ENCODE measurements around the gene ICA1L.

ICA1L gene

DNA sequence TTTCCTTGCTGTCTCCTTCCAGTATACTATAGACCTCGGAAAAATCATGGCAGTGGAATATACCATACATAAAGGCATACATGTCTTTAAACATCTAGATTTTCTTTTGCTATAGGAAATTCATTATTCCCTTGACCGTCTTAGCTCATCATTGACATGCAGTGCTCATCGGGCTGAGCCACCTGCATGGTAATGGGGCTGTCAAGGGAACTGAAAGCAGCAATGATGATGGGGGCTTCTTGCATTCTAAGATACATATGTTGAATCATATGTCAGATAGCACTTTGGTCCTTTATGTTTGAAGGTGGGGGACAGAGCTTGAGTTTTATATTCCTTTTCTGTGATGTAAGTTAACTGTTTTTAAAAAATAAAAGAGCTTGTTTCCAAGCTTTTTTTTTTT is 106.6 kb downstream of the ICA1L start:
- H3K9me3 ChIP-seq (ENCODE audit: control insufficient read depth in 2 of 2, low read length in 2 of 2) = no peaks in the 10 kb centered on the region
- H3K4me1 ChIP-seq (ENCODE audit: control insufficient read depth in 2 of 2, insufficient read depth in 2 of 2, low read length in 2 of 2) = no peaks in the 10 kb centered on the region
- H3K36me3 ChIP-seq (ENCODE audit: control insufficient read depth in 2 of 2, insufficient read depth in 2 of 2, low read length in 2 of 2) = peaks cover 20 to 21% of the 10 kb centered on the region in 2 donors
- H3K9ac ChIP-seq (ENCODE audit: low read depth in 1 of 2, low read length in 2 of 2) = no peak overlapping the region
- H3K27me3 ChIP-seq (ENCODE audit: control insufficient read depth in 2 of 2, insufficient read depth in 2 of 2, low read length in 2 of 2) = no peaks in the 10 kb centered on the region
- no peak overlapping the region for H3K4me3 ChIP-seq (ENCODE audit: low read length in 2 of 2)
- H3K27ac ChIP-seq (ENCODE audit: low read depth in 2 of 2, low read length in 2 of 2) = no peak overlapping the region

DNA sequence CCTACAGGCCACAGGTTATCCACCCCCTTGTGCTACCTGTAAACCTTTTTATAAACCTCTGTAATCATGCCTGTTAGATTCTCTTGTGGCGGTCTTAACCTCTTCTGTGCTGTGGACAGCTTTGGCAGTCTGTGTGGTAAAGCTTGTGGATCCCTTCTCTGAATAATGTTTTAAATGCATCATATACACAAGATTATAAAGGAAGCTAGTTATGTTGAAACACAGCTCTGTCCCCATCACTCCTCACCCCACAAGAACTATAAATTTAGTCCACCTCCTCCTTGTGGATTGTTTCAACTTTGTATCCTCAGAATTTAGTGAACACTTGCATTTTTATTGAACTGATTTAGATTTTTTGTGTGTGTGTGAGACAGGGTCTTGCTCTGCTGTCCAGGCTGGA is 107.7 kb downstream of the ICA1L start:
- Histone ChIP-seq H3K9me3 (ENCODE audit: control insufficient read depth in 2 of 2, low read length in 2 of 2) (no peaks in the 10 kb centered on the region), H3K4me1 (ENCODE audit: control insufficient read depth in 2 of 2, insufficient read depth in 2 of 2, low read length in 2 of 2) (no peaks in the 10 kb centered on the region), H3K27ac (ENCODE audit: low read depth in 2 of 2, low read length in 2 of 2) (no peak overlapping the region), H3K36me3 (ENCODE audit: control insufficient read depth in 2 of 2, insufficient read depth in 2 of 2, low read length in 2 of 2) (peaks cover 23 to 28% of the 10 kb centered on the region in 2 donors), H3K27me3 (ENCODE audit: control insufficient read depth in 2 of 2, insufficient read depth in 2 of 2, low read length in 2 of 2) (no peaks in the 10 kb centered on the region), H3K9ac (ENCODE audit: low read depth in 1 of 2, low read length in 2 of 2) (no peak overlapping the region), H3K4me3 (ENCODE audit: low read length in 2 of 2) (no peak overlapping the region)

DNA sequence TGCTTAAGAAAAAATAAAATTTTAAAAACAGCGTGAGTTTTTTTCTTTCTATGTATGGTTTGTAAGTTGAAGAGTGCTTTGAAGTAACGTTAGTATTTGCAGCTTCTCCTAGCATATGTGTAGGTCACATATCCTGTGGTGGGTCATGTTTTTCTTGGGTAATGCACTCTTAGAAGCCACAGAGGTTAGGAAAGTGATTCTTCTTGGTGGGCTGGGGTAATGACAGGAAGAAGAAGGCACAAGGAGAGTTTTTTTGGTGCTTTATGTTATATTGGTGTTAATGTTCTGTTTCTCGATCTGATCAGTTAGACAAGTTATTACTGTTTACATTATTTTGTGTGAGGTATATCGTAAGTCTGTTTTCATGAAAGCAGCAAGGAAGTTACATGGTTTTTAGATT is 109.0 kb downstream of the ICA1L start:
- no peaks in the 10 kb centered on the region for H3K4me1 ChIP-seq (ENCODE audit: control insufficient read depth in 2 of 2, insufficient read depth in 2 of 2, low read length in 2 of 2)
- H3K27ac ChIP-seq (ENCODE audit: low read depth in 2 of 2, low read length in 2 of 2) = no peak overlapping the region
- H3K36me3 ChIP-seq (ENCODE audit: control insufficient read depth in 2 of 2, insufficient read depth in 2 of 2, low read length in 2 of 2) = peaks cover 24 to 34% of the 10 kb centered on the region in 2 donors
- H3K4me3 ChIP-seq (ENCODE audit: low read length in 2 of 2) = no peak overlapping the region
- H3K9ac ChIP-seq (ENCODE audit: low read depth in 1 of 2, low read length in 2 of 2) = no peak overlapping the region
- H3K27me3 ChIP-seq (ENCODE audit: control insufficient read depth in 2 of 2, insufficient read depth in 2 of 2, low read length in 2 of 2) = no peaks in the 10 kb centered on the region
- no peaks in the 10 kb centered on the region for H3K9me3 ChIP-seq (ENCODE audit: control insufficient read depth in 2 of 2, low read length in 2 of 2)

DNA sequence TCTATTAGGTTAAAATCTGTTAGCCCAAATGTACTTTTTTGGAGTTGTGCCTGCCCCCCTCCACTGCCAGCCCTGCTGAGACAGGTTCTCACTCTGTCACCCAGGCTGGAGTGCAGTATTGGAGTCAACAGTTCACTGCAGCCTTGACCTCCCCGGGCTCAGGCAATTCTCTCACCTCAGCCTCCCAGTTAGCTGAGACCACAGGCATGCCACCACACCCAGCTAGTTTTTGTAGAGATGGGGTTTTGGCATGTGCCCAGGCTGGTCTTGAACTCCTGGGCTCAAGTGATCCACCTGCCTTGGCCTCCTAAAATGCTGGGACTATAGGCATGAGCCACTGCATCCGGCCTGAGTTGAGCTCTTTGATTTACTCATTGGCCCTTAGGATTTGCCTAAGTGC is 110.7 kb downstream of the ICA1L start:
- H3K27ac ChIP-seq (ENCODE audit: low read depth in 2 of 2, low read length in 2 of 2) = no peak overlapping the region
- H3K9me3 ChIP-seq (ENCODE audit: control insufficient read depth in 2 of 2, low read length in 2 of 2) = no peaks in the 10 kb centered on the region
- peaks cover 0 to 5% of the 10 kb centered on the region in 2 donors for H3K4me1 ChIP-seq (ENCODE audit: control insufficient read depth in 2 of 2, insufficient read depth in 2 of 2, low read length in 2 of 2)
- peaks cover 28 to 38% of the 10 kb centered on the region in 2 donors for H3K36me3 ChIP-seq (ENCODE audit: control insufficient read depth in 2 of 2, insufficient read depth in 2 of 2, low read length in 2 of 2)
- no peak overlapping the region for H3K4me3 ChIP-seq (ENCODE audit: low read length in 2 of 2)
- no peak overlapping the region for H3K9ac ChIP-seq (ENCODE audit: low read depth in 1 of 2, low read length in 2 of 2)
- no peaks in the 10 kb centered on the region for H3K27me3 ChIP-seq (ENCODE audit: control insufficient read depth in 2 of 2, insufficient read depth in 2 of 2, low read length in 2 of 2)

DNA sequence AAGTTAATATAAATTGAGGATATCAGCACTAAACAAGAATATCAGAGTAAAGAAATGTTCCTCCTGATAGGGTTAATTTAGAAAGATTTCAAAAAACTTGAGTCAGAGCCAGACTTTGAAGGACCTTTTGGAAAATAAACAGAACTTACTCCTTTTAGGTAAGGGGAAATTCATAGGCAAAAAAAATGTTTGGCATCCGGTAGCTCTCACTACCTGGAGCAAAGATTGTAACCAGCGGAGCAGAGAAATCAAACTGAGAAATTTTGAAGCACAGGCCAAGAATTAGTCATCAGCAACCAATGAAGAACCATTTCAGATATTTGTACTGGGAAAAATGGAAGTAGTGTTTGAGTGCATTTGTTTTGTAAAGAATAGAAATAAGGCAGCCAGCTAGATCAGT is 113.0 kb downstream of the ICA1L start:
- Histone ChIP-seq H3K4me1 (ENCODE audit: control insufficient read depth in 2 of 2, insufficient read depth in 2 of 2, low read length in 2 of 2) (peaks cover 0 to 5% of the 10 kb centered on the region in 2 donors), H3K36me3 (ENCODE audit: control insufficient read depth in 2 of 2, insufficient read depth in 2 of 2, low read length in 2 of 2) (peaks cover 15 to 32% of the 10 kb centered on the region in 2 donors), H3K9me3 (ENCODE audit: control insufficient read depth in 2 of 2, low read length in 2 of 2) (no peaks in the 10 kb centered on the region), H3K4me3 (ENCODE audit: low read length in 2 of 2) (no peak overlapping the region), H3K9ac (ENCODE audit: low read depth in 1 of 2, low read length in 2 of 2) (no peak overlapping the region), H3K27me3 (ENCODE audit: control insufficient read depth in 2 of 2, insufficient read depth in 2 of 2, low read length in 2 of 2) (no peaks in the 10 kb centered on the region), H3K27ac (ENCODE audit: low read depth in 2 of 2, low read length in 2 of 2) (no peak overlapping the region)

DNA sequence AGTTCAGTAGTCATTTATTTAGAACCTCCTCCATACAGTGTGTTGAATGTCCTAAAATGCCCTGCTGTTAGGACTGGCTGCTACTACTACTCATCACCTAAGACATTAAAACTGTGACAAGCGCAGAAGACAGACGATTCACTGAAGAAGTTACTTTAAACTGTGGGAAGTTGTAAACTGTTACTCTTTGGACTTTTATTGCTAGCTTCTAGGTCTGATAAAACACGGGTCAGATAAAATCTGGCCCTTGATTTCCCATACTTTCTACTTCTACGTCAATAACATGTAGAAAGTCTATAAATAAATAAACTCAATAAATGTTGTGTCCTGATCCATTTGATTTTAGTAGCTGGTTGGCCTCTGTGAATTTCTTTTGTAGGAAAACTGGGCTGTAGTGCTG is 113.4 kb downstream of the ICA1L start:
- Histone ChIP-seq H3K36me3 (ENCODE audit: control insufficient read depth in 2 of 2, insufficient read depth in 2 of 2, low read length in 2 of 2) (peaks cover 14 to 32% of the 10 kb centered on the region in 2 donors), H3K4me3 (ENCODE audit: low read length in 2 of 2) (no peak overlapping the region), H3K9me3 (ENCODE audit: control insufficient read depth in 2 of 2, low read length in 2 of 2) (no peaks in the 10 kb centered on the region), H3K27me3 (ENCODE audit: control insufficient read depth in 2 of 2, insufficient read depth in 2 of 2, low read length in 2 of 2) (no peaks in the 10 kb centered on the region), H3K9ac (ENCODE audit: low read depth in 1 of 2, low read length in 2 of 2) (no peak overlapping the region), H3K4me1 (ENCODE audit: control insufficient read depth in 2 of 2, insufficient read depth in 2 of 2, low read length in 2 of 2) (peaks cover 0 to 5% of the 10 kb centered on the region in 2 donors), H3K27ac (ENCODE audit: low read depth in 2 of 2, low read length in 2 of 2) (no peak overlapping the region)

DNA sequence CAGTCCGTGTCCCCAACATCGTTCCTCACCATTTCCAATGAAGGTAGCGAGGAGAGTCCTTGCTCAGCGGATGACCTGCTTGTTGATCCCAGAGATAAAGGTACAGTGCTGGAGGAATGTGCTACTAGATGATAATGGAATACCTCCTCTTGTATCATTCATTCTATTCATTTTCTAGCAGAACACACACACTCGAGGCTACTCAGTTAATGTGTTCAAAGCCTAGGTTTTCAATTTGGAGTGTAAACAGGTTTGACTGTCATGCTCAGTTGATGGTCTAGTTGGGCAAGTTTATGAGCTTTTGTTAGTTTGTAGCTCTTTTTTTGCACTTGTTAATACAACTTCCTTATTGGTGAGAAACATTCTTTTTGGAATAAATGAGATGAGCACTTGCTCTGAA is 114.2 kb downstream of the ICA1L start:
- no peak overlapping the region for H3K4me3 ChIP-seq (ENCODE audit: low read length in 2 of 2)
- no peak overlapping the region for H3K9ac ChIP-seq (ENCODE audit: low read depth in 1 of 2, low read length in 2 of 2)
- no peaks in the 10 kb centered on the region for H3K9me3 ChIP-seq (ENCODE audit: control insufficient read depth in 2 of 2, low read length in 2 of 2)
- peaks cover 0 to 5% of the 10 kb centered on the region in 2 donors for H3K4me1 ChIP-seq (ENCODE audit: control insufficient read depth in 2 of 2, insufficient read depth in 2 of 2, low read length in 2 of 2)
- no peaks in the 10 kb centered on the region for H3K27me3 ChIP-seq (ENCODE audit: control insufficient read depth in 2 of 2, insufficient read depth in 2 of 2, low read length in 2 of 2)
- no peak overlapping the region for H3K27ac ChIP-seq (ENCODE audit: low read depth in 2 of 2, low read length in 2 of 2)
- H3K36me3 ChIP-seq (ENCODE audit: control insufficient read depth in 2 of 2, insufficient read depth in 2 of 2, low read length in 2 of 2) = peaks cover 14 to 30% of the 10 kb centered on the region in 2 donors

DNA sequence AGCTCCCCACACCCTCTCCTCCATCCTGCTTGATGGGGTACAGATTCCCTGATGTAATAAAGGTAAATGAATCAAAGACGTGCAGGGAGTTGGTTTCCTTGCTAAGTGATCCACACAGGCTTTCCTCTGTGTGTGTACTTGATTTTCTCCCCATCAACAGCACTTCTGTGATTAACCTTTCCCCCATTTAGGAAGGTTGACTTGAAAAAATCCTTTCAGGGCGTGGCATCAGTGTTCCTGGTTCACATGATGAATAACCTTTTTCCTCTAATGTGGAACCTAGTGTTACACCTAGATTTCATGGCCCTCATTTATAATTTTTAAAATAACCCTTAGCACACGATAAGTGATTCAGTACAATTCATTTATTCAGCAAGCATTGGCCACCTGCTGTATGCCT is 115.0 kb downstream of the ICA1L start:
- Histone ChIP-seq H3K4me3 (ENCODE audit: low read length in 2 of 2) (no peak overlapping the region), H3K27me3 (ENCODE audit: control insufficient read depth in 2 of 2, insufficient read depth in 2 of 2, low read length in 2 of 2) (no peaks in the 10 kb centered on the region), H3K36me3 (ENCODE audit: control insufficient read depth in 2 of 2, insufficient read depth in 2 of 2, low read length in 2 of 2) (peaks cover 14 to 25% of the 10 kb centered on the region in 2 donors)

DNA sequence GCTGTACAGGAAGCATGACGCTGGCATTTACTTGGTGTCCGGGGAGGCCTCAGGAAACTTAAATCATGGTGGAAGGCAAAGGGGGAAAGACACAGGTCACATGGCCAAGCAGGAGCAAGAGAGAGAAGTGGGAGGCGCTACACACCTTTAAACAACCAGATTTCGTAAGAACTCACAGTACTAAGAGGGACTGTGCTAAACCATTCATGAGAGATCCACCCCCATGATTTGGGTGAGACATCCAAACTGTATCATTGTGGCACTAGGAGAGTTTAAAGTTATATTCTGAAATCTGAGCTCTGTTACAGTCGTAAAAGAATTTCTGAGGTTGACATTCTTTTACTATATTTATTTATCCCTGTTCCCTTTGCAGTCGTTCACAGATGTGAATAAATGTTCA is 116.6 kb downstream of the ICA1L start:
- Histone ChIP-seq H3K27me3 (ENCODE audit: control insufficient read depth in 2 of 2, insufficient read depth in 2 of 2, low read length in 2 of 2) (no peaks in the 10 kb centered on the region), H3K9me3 (ENCODE audit: control insufficient read depth in 2 of 2, low read length in 2 of 2) (no peaks in the 10 kb centered on the region), H3K9ac (ENCODE audit: low read depth in 1 of 2, low read length in 2 of 2) (no peak overlapping the region), H3K4me1 (ENCODE audit: control insufficient read depth in 2 of 2, insufficient read depth in 2 of 2, low read length in 2 of 2) (peaks cover 0 to 5% of the 10 kb centered on the region in 2 donors), H3K27ac (ENCODE audit: low read depth in 2 of 2, low read length in 2 of 2) (no peak overlapping the region), H3K36me3 (ENCODE audit: control insufficient read depth in 2 of 2, insufficient read depth in 2 of 2, low read length in 2 of 2) (peaks cover 8 to 17% of the 10 kb centered on the region in 2 donors), H3K4me3 (ENCODE audit: low read length in 2 of 2) (no peak overlapping the region)

More for the DNA sequence above, 115.0 kb downstream of the ICA1L start:
- no peaks in the 10 kb centered on the region for H3K9me3 ChIP-seq (ENCODE audit: control insufficient read depth in 2 of 2, low read length in 2 of 2)
- no peak overlapping the region for H3K27ac ChIP-seq (ENCODE audit: low read depth in 2 of 2, low read length in 2 of 2)
- peaks cover 0 to 5% of the 10 kb centered on the region in 2 donors for H3K4me1 ChIP-seq (ENCODE audit: control insufficient read depth in 2 of 2, insufficient read depth in 2 of 2, low read length in 2 of 2)
- no peak overlapping the region for H3K9ac ChIP-seq (ENCODE audit: low read depth in 1 of 2, low read length in 2 of 2)

DNA sequence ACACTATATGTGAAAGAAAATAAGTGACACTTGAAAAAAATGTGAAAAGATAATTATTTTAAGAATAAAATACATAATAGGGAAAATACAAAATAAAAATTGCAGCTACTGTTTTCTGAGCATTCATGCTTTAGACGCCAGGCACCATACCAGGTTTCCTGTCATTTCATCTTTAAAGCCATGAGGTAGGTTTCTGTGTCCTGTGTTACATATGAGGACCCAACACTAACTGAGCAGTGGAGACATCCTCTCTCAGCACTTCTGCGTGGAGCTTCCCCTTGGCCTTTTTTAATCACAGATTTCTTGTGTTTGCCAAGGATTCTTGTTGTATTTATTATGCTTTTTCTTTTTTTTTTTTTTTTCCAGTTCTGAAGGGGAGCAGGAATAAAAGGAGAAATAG is 119.5 kb downstream of the ICA1L start:
- H3K4me3 ChIP-seq (ENCODE audit: low read length in 2 of 2) = no peak overlapping the region
- no peak overlapping the region for H3K27ac ChIP-seq (ENCODE audit: low read depth in 2 of 2, low read length in 2 of 2)
- H3K36me3 ChIP-seq (ENCODE audit: control insufficient read depth in 2 of 2, insufficient read depth in 2 of 2, low read length in 2 of 2) = peaks cover 0 to under 1% of the 10 kb centered on the region in 2 donors
- no peaks in the 10 kb centered on the region for H3K9me3 ChIP-seq (ENCODE audit: control insufficient read depth in 2 of 2, low read length in 2 of 2)
- peaks cover 0 to 2% of the 10 kb centered on the region in 2 donors for H3K4me1 ChIP-seq (ENCODE audit: control insufficient read depth in 2 of 2, insufficient read depth in 2 of 2, low read length in 2 of 2)
- no peak overlapping the region for H3K9ac ChIP-seq (ENCODE audit: low read depth in 1 of 2, low read length in 2 of 2)
- no peaks in the 10 kb centered on the region for H3K27me3 ChIP-seq (ENCODE audit: control insufficient read depth in 2 of 2, insufficient read depth in 2 of 2, low read length in 2 of 2)
